Upper lobe of left lung (tissue), 4 donors: ENCODE data around the gene ASL.
"Not testable (repeated sequence)": the region's sequence is repeated elsewhere in the genome, so short reads cannot be mapped to it uniquely, and the experiment has no call there.

Experiments
- EP300 ChIP-seq, 4 donors: sonication (generic); formaldehyde crosslinking; IDR thresholded peaks; one replicate each; pipeline ENCODE4 v1.5.1; 2017; ENCODE audit warnings: antibody characterized with exemption in 4 of 4, control low read depth in 2 of 4
- TF ChIP-seq, protein P1 (sequence below), 6 experiments: fragments of 450-650 bp in 4 of 6; fragments of 200-600 bp in 2 of 6; sonication (generic) in 2 of 6; IDR thresholded peaks; one replicate each; pipeline ENCODE4 v1.5.1; 2016 to 2019; ENCODE audit warnings: antibody characterized with exemption in 6 of 6

- TF ChIP-seq, protein P1, sequence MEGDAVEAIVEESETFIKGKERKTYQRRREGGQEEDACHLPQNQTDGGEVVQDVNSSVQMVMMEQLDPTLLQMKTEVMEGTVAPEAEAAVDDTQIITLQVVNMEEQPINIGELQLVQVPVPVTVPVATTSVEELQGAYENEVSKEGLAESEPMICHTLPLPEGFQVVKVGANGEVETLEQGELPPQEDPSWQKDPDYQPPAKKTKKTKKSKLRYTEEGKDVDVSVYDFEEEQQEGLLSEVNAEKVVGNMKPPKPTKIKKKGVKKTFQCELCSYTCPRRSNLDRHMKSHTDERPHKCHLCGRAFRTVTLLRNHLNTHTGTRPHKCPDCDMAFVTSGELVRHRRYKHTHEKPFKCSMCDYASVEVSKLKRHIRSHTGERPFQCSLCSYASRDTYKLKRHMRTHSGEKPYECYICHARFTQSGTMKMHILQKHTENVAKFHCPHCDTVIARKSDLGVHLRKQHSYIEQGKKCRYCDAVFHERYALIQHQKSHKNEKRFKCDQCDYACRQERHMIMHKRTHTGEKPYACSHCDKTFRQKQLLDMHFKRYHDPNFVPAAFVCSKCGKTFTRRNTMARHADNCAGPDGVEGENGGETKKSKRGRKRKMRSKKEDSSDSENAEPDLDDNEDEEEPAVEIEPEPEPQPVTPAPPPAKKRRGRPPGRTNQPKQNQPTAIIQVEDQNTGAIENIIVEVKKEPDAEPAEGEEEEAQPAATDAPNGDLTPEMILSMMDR (IDR thresholded peaks at IDR 0.05) = not testable (repeated sequence)
- not testable (repeated sequence) for TF ChIP-seq EP300 (IDR thresholded peaks at IDR 0.05)
Measured at GRCh38 chr7:66127172-66127571, 51.6 kb downstream of the ASL start.
